Measurements from ENCODE around the gene FILIP1L.

DNA sequence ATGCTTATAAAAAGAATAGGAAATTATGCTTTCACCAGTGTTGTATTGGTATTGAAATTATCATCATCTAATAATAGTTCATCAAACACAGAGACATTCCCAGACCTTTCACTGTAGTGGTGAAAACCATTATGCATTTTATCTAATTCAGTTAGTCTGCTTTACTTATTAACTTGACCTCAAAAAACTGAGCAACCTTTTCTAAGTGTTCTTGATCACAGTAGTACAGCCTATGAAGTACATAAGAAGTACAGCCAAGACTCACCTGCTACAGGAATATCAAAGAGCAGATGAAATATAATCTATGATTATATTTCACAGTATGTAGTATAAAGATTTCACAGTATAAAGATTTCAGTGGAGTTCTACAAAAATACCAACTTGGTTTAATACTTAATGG, 75.2 kb downstream of the FILIP1L start:
- TF ChIP-seq, protein P1, sequence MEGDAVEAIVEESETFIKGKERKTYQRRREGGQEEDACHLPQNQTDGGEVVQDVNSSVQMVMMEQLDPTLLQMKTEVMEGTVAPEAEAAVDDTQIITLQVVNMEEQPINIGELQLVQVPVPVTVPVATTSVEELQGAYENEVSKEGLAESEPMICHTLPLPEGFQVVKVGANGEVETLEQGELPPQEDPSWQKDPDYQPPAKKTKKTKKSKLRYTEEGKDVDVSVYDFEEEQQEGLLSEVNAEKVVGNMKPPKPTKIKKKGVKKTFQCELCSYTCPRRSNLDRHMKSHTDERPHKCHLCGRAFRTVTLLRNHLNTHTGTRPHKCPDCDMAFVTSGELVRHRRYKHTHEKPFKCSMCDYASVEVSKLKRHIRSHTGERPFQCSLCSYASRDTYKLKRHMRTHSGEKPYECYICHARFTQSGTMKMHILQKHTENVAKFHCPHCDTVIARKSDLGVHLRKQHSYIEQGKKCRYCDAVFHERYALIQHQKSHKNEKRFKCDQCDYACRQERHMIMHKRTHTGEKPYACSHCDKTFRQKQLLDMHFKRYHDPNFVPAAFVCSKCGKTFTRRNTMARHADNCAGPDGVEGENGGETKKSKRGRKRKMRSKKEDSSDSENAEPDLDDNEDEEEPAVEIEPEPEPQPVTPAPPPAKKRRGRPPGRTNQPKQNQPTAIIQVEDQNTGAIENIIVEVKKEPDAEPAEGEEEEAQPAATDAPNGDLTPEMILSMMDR (conservative IDR thresholded peaks at IDR 0.05): no peak
- TF ChIP-seq ZFX (IDR thresholded peaks at IDR 0.05): no peak
